Measurements from ENCODE around the gene LRRN4.
"Not testable (repeated sequence)": the region's sequence is repeated elsewhere in the genome, so short reads cannot be mapped to it uniquely, and the experiment has no call there.

LRRN4 gene

DNA sequence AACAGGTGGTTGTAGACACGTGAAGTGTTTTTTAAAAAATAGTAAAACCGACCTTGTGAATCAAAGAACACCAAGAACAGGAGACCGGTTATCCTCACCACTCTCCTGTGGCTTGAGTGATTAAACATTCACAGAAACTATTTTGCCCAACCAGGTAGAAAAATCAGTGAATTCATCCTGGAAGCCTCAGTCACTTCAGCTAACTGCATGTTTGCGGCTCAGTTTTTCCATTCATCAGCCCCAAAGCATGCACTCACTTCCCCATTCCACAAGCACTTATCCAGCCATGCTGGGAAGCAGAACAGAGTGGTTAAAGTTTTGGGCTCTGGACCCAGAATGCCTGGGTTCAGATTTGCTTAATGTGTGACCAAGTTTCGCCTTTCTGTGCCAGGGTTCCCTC is 2.4 kb downstream of the LRRN4 start:
- no peak for TF ChIP-seq ZNF274 (IDR thresholded peaks at IDR 0.05; ENCODE audit: low read depth, low read length)

GRCh38 chr20:6048391-6048790 is 5.5 kb downstream of the LRRN4 start:
- TF ChIP-seq ZNF274 (IDR thresholded peaks at IDR 0.05; ENCODE audit: low read depth, low read length): no peak
- H3K4me3 ChIP-seq (ENCODE audit: low read length): no peak overlapping the region

More for the DNA sequence above, 2.4 kb downstream of the LRRN4 start:
- H3K4me3 ChIP-seq (ENCODE audit: low read length): no peak overlapping the region; the same call in 1 of the 2 replicates

DNA sequence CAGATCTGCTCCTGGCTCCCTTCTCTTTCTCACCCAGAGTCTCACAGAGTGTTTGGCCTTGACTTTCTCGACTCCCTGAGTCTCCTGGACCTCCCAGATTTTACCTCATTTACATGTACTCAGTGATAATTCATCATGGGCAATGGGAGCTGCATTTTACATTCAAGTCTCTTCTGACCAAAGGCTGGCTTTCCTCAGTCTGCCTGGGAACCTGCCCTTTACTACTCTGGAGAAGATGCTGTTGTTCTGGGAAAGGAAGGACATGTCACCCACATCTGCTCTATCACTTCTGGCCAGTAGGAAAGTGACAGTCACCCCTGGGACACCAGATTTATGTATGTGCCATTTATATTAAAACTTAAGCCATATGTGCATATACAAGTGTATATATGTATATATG is 7.4 kb downstream of the LRRN4 start:
- H3K4me3 ChIP-seq (ENCODE audit: low read length): no peak overlapping the region
- TF ChIP-seq ZNF274 (IDR thresholded peaks at IDR 0.05; ENCODE audit: low read depth, low read length): no peak

GRCh38 chr20:6045566-6045965 is 8.3 kb downstream of the LRRN4 start:
- no peak overlapping the region for H3K4me3 ChIP-seq (ENCODE audit: low read length)
- no peak for TF ChIP-seq ZNF274 (IDR thresholded peaks at IDR 0.05; ENCODE audit: low read depth, low read length)

GRCh38 chr20:6044115-6044514 is 9.7 kb downstream of the LRRN4 start:
- no peak overlapping the region for H3K4me3 ChIP-seq (ENCODE audit: low read length)
- no peak for TF ChIP-seq ZNF274 (IDR thresholded peaks at IDR 0.05; ENCODE audit: low read depth, low read length)

- TF ChIP-seq ZNF274 (IDR thresholded peaks at IDR 0.05; ENCODE audit: low read depth, low read length): no peak
- H3K4me3 ChIP-seq (ENCODE audit: low read length): no peak overlapping the region
Observed at GRCh38 chr20:6041808-6042265, 12.0 kb downstream of the LRRN4 start.

- TF ChIP-seq ZNF274 (IDR thresholded peaks at IDR 0.05; ENCODE audit: low read depth, low read length): no peak
- H3K4me3 ChIP-seq (ENCODE audit: low read length): no peak overlapping the region
Observed at GRCh38 chr20:6040958-6041807, 12.7 kb downstream of the LRRN4 start.

DNA sequence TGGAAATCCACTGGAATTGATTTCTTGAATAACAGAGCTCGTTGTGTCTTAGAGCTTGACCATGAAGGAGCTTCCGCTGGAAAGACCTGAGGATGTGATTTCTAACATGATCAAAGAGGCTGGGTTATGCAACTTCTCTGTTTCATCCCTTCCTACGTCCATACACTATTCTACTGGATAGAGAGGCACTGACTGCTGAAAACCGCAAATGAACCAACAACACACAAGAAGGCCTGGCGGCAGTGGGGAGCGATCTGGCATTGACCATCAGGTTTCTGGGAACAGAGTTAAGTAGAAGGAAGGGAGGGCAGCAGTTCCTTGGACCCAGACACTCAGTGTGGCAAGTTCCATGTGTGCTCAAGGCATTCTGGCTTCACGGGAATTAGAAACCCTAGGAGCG is 13.3 kb downstream of the LRRN4 start:
- H3K4me3 ChIP-seq (ENCODE audit: low read length): no peak overlapping the region
- no peak for TF ChIP-seq ZNF274 (IDR thresholded peaks at IDR 0.05; ENCODE audit: low read depth, low read length)

- TF ChIP-seq ZNF274 (IDR thresholded peaks at IDR 0.05; ENCODE audit: low read depth, low read length): no peak
- no peak overlapping the region for H3K4me3 ChIP-seq (ENCODE audit: low read length)
Observed at GRCh38 chr20:6039766-6040165, 14.1 kb downstream of the LRRN4 start.

DNA sequence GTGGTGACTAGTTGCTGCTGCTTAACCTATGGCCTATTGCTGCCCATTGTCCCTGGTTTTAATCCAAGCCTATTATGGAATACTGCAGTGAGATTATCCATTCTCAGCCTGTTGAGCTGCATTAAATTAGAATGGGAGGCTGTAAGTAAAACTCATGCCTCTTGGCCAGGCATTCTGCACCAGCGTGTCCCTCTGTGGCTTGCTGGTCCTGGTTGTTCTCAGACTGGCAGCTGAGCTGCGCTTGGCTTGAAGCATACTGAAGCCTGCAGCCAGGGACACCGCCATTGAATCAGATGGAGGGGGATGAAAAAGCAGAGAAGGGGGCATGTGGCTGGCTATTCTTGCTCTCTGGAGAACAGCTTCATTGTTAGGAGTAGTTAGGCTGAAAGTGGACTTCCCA is 15.6 kb downstream of the LRRN4 start:
- no peak overlapping the region for H3K4me3 ChIP-seq (ENCODE audit: low read length)
- TF ChIP-seq ZNF274 (IDR thresholded peaks at IDR 0.05; ENCODE audit: low read depth, low read length): no peak

DNA sequence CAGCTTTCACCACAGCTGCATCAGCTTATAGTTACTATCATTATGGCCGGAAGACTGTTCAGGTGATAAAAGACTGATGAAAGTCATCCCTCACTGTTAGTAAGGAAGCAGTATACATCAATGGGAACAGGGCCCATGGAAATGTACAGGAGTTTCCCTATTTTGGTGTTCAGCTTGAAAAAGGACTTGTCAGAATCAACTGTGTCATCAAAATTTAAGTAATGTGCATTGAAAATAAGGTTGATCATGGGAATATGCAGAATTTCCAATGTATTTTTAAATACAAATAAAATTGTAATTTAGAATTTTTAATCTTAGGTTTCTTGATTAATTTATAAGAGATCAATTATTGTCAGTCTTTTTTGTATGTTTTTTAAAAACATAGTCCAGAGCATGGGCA is 16.8 kb downstream of the LRRN4 start:
- no peak for TF ChIP-seq ZNF274 (IDR thresholded peaks at IDR 0.05; ENCODE audit: low read depth, low read length)
- no peak overlapping the region for H3K4me3 ChIP-seq (ENCODE audit: low read length)

DNA sequence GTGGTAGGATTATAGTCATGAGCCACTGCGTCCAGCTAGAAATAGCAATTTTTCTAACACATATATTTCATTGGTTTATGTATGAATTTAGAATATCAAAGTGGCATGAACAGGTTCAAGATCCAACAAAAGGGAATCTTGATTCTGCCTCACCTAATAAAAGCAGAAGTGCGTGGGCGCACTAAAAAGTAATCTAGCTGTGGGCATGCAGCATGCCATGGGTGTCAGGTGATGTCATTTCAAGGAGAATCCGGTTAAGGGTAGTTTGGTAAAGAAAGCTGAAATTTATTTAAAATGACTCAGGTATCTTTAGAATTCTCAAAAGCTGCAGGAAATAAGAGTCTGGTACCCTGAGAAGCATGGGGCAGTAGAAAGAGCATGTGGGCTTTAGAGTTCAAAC is 17.6 kb downstream of the LRRN4 start:
- no peak for TF ChIP-seq ZNF274 (IDR thresholded peaks at IDR 0.05; ENCODE audit: low read depth, low read length)
- no peak overlapping the region for H3K4me3 ChIP-seq (ENCODE audit: low read length)

DNA sequence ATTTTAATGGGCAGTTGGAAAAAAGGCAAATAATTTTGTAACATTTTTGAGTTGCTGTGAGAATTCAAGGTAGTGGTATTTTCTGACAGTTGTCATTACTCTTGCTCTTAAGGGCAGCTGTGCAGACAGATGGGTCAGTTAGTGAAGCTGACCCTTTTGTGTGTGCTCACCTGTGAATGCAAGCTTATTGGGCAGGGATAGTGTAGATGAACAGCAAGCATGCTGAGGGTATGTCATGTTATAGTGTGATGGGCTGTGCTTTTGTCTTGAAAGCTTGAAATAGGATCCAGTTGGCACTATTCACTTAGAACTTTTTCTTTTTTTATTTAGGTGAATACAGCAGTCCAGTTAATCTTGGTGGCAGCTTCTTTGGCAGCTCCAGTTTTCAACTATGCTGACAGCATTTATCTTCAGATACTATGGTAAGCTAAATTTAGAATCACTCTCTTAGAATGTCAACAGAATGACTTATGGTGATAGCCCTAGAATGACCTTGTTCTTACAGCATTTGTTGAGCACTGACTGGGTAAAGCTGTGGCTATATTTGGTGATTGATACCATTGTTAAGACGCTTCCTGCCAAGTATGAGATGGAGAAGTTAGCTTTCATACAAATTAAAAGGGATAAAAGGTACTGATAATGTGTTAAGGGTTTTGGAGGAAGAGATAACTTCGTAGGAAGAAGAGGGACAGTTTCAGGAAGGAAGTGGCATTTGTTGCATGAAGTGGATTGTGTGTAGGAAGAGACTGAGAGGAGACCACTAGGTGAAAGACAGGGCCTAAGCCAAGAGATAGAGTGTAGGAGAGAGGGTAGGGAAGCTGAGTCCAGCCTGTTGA is 19.5 kb downstream of the LRRN4 start:
- H3K4me3 ChIP-seq (ENCODE audit: low read length): no peak overlapping the region
- no peak for TF ChIP-seq ZNF274 (IDR thresholded peaks at IDR 0.05; ENCODE audit: low read depth, low read length)

DNA sequence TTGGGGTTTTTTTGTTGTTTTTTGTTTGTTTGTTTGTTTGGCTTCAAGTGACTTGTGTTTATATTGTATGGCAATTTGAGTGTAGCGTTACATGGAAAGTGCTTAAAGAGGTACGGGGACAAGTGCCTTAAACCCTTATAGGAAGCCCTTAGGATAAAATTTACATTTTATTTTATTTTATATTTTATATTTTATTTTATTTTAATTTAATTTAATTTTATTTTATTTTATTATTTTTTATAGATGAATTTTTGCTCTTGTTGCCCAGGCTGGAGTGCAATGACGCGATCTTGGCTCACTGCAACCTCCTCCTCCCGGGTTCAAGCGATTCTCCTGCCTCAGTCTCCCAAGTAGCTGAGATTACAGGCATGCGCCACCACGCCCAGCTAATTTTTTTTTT is 21.0 kb downstream of the LRRN4 start:
- not testable (repeated sequence) for H3K4me3 ChIP-seq (ENCODE audit: low read length)
